Ureter (tissue), 1 donor: Measurements from ENCODE around the gene LGALS12. TPM values are rescaled to one million over a fixed set of nuclear protein-coding genes. Genes with fewer than 3 reads are reported as not detected.

Experiments
- DNase-seq: peaks from one replicate; pipeline ENCODE4 v3.0.0-alpha.2; 2020; ENCODE audit warnings: low spot score
- total RNA-seq: library from RNA; stranded (reverse); gene quantifications from one replicate; pipeline ENCODE4 v1.2.4, GENCODE V29; 2023
- donor health status: DM: yes; HTN: yes; CAD: no.

LGALS12 gene, protein sequence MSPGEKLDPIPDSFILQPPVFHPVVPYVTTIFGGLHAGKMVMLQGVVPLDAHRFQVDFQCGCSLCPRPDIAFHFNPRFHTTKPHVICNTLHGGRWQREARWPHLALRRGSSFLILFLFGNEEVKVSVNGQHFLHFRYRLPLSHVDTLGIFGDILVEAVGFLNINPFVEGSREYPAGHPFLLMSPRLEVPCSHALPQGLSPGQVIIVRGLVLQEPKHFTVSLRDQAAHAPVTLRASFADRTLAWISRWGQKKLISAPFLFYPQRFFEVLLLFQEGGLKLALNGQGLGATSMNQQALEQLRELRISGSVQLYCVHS
- not detected for total RNA-seq

DNA sequence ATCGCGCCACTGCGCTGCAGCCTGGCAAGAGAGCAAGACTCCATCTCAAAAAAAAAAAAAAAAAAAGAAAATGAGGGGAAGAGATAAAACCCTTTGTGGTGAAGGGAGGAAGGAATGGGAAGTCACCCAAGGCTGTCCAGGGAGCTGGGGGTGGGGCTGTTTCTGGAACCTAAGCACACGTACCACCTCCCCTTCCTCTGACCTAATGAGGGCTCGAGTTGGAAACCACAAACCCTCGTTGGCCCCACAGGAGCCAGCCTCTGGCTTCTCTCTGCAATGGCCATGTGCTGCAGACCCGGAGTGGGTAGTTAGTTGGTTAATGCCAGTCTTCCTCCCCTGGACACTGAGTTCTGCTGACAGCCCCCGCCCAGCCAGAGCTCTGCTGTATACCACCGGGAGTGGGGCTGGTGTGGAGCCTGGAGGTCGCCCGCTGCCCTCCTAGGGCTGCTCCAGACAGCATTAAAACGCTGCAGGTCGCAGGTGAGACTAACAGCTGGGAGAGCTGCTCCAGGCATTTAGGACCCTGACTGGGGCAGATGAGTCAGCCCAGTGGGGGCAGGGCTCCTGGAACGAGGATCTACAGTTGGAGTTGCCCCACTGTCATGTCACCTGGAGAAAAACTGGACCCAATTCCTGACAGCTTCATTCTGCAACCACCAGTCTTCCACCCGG is at the start of gene LGALS12:
TSS of gene LGALS12 (plus strand) at position 228 of the 672 bp plus-strand sequence. CDS start at position 603, 375 bp downstream.
- no peak for DNase-seq

DNA sequence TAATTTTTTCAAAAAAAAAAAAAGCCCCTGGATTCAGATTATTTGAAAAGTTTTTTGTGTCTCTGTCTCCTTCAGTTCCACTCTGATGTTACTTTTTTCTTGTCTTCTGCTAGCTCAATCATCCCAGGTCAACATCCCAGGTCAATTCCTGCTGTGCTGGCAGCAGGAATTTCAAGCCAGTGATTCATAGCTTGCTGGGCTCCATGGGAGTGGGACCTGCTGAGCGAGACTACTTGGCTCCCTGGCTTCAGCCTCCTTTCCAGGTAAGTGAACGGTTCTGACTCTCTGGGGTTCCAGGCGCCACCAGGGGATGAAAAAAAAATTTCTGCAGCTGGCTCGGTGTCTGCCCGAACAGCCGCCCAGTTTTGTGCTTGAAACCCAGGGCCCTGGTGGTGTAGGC is 46.3 kb upstream of the LGALS12 start:
- DNase-seq: no peak

DNA sequence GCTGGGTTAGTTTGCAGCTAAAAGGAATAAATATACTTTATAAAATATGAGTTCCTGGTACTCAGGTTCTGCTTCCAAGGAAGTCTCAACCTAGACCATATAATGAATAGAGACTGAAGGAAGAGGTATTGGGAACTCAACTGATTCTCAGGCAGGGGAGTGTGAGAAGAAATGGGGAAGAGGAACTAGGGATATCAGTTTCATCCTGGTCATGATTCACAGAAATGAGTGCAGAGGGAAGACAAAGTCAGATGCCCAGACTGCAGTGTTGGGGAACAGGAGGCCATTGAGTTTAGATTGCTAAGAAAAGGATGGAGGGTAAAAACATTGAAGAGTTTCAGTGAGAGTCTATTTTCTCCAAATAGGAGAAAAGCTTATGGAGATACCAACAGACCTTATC is 43.7 kb upstream of the LGALS12 start:
- no peak for DNase-seq

DNA sequence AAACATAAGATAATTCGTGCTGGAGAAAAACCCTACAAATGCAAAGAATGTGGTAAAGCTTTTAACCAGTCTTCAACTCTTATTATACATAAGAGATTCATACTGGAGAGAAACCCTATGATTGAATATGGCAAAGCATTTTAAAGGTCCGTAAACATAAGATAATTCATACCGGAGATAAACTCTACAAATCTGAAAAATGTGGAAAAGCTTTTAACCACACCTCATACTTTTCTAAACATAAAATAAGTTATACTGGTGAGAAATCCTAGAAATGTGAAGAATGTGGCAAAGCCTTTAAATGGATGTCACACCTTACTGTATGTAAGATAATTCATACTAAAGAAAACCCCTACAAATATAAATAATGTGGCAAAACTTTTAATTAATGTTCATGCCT is 35.6 kb upstream of the LGALS12 start:
- DNase-seq: no peak

DNA sequence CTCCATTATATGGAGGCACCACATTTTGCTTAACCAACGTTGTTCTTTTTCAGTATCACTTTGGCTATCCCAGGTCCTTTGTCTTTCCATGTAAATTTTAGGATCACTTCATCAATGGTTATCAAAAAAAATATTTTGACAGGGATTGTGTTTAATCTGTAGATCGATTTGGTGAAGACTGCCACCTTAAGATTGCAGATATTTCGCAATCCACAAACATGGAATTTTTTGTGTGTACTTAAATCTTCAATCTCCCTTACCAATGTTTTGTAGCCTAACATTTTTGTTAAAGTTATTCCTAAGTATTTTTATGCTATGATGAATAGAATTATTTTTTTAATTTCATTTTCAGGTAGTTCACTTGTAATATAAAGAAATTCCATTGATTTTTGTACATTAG is 33.5 kb upstream of the LGALS12 start:
- DNase-seq: no peak

DNA sequence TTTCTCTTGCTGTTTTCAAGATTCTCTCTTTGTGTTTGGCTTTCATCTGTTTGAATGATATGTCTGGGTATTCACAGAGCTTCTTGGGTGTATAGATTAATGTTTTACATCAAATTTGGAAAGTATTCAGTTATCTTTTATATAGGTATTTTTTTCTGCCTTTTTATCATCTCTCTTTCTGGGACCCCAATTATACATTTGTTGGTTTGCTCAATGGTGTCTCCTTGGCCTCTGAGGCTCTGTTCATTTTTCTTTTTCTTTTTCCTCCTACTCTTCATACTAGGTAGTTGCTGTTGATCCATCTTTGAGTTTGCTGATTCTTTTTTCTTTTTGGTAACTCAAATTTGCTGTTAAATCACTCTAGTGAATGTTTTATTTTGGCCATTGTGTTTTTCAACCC is 29.3 kb upstream of the LGALS12 start:
- no peak for DNase-seq

DNA sequence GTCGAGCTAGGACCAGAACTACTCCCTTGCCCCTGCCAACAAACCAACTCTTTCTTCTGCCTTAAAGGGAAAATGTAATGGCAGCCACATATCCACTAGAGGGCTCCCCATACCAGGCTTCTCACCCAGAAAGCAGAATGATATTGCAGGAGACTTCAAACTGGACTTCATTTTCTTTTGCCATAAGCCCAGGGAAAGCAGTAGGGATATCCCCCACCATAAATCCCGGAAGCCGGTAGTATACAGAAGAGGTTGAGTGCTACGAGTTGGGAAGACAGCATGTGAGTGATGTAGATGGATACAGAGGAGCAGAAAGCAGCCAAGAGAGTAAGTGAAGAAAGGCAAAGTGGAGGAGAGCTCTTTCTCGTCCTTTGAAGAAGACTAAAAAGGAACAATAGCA is 27.0 kb upstream of the LGALS12 start:
- DNase-seq: peak; percentile 70

DNA sequence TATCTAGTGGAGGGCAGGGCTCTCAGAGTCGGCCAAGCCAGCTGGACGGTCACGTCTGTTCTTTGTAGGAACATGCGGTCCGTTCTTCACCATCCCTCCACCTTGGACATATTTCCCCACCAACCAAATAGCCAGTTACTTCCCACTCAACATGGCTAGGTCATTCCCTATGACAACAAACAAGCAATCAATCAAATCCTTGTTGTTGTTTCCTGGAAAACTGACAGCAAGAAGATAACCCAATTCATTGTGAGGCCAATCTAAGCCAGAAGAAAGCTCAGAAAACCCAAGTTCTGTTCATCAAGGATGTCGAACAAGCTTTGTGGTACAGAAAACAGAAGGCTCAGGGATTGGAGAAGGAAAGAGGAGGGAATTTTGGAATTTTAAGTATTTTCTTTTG is 25.8 kb upstream of the LGALS12 start:
- no peak for DNase-seq

DNA sequence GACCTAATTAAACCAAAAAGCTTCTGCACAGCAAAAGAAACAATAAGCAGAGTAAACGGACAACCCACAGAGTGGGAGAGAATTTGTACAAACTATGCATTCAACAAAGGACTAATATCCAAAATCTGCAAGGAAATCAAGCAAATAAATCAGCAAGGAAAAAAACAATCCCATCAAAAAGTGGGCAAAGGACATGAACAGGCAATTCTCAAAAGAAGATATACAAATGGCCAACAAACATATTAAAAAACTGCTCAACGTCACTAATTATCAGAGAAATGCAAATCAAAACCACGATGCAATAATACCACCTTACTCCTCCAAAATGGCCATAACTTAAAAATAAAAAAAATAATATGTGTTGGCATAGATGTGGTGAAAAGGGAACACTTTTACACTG is 20.1 kb upstream of the LGALS12 start:
- no peak for DNase-seq

DNA sequence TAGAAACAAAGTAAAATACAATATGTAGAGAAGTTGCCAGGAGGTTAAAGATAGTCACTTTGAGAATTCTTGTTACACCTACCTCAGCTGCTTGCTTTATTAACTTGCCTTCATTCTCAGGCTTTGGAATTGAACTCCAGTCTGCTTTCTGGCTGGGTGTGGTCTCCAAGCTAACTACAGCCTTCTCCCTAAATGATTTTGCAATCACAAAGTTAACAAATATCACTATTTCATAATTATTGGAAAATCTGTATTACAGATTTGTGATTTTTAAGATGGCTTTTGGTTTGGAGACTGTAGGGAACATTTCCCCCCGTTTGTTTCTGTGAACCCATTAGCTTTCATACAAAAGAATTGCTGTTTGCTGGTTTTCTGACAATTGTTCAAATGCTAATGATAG is 17.1 kb upstream of the LGALS12 start:
- DNase-seq: no peak

DNA sequence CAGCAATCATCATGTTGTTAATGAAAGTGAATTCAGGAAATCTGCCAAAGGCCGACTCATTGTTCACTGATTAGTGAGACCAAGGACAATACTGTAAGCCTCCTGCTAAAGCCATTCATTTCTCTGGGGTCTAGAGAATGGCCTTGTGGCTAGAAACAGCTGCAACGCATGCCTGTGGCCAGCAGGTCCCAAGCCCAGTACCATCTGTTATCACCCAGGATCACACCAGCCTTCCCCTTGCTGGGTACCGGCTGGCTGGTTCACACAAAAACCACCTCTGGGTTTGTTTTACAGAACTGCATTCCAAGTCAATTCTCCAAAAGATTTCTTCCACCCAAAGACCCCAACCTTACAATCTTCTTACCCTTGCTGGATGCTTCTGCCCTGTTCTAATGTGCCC is 16.0 kb upstream of the LGALS12 start:
- no peak for DNase-seq

DNA sequence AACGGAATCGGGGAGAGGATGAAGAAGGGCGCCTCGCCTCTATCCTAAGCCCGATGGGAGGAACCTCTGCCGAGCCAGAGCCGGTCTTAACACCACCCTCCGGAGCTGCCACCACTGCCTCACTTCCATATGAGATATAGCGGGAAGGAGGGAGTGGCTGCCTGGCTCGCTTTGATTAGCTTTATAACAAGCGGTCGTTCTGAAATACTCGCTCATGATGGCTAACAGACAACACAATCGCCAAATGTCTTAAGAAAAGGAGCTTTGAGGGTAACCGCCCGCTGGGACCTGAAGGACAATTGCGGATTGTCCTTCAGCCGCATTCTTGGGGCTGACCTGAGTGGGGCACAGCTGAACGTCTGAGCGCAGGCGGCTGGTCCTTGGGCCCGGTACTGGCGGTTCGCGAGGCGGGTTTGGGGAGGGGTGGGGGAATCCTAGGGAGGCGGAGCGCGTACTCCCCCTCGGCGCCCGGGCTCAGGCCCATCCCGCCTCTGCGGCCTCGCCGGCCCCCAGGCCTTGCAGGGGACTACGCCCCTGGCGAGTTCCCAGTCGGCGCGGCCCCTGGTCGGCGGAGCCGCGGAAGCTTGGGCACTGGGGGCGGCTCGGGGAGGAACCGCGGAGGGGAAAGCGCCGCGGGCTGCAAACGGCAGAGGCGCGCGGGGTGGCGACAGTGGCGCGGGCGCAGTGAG is 15.2 kb upstream of the LGALS12 start, which contains the start of gene PLAAT5:
TSS of gene PLAAT5 (minus strand) at position 617 of the 689 bp plus-strand sequence. CDS start at position 484, 133 bp downstream.
- DNase-seq: peak; percentile 59

DNA sequence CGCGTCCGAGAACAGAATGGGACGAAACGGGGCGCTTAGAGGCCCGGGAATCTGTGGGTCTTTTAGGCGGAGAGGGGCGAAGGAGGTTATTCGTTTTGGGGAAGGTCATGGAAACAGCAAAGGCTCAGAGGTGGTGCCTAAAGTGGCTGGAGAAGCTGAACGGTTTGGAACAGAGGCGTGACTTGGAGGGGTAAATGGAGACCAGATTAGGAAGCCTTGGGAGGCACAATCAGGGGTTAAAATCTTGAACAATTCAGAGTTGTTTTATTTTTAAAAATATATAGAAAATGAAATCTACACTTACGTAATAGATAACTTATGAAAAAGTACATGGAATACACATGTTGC is 14.7 kb upstream of the LGALS12 start:
- DNase-seq: no peak

DNA sequence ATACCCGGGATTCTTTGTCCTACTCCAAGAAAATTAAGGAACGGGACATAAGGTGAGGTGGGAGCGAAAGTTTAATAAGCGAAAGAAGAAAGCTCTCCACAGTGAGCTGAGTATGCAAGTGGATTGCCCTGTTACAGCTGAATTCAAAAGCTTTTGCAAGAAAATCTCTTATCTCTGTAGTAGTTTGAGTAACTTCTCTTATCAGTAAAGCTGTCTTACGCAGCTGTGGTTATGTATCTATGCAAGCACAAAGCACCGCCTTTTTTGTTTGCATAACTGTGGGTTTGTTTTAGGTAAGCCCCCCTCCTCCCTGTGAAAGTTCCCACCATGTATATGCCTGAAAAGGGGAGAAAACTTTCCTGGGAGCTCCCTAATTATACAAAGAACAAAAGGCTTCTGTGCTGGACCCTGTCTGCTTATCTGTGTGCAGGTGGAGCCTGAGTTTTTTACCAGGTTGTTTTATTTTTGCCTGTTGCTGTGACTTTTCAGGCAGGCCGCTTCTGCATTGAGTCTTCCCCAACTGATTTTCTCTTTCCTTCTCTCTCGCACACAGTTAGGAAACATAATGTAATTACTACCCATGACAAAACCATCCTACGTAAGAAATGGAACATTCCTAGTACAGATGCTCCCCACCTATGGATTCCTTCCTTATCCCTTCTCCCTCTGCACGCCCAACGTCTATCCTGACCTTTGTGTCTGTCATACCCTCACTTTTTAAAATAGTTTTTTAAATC is 14.1 kb upstream of the LGALS12 start:
- no peak for DNase-seq

DNA sequence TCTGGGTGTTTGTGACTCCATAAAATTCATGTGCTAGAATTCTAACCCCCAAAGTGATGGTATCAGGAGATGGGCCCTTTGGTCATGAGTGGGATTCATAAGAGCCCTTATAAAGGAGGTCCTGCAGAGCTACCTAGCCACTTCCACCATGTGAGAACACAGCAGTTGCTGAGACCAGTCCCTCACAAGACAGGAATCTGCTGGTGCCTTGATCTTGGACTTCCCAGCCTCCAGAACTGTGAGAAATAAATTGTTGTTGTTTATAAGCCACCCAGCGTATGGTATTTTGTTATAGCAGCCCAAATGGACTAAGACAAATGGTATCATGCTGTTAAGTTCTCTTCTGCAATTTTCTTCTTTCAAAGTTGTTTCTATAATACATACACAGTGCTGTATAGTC is 13.4 kb upstream of the LGALS12 start:
- no peak for DNase-seq

DNA sequence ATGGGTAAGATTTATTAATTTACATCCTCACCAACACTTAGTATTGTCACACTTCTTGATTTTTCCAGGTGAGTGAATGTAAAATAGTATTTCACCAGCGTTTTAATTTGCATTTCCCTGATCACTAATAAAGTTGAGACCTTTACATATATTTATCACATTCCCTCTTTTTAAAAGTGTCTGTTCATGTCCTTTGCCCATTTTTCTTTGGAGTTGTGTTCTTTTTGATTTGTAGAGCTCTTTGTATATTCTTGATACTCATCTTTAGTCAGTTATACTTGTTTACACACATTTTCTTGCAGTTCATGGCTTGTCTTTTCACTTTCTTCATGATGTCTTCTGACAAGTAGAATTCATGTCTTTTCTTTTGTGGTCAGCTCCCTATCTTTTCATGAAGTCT is 12.8 kb upstream of the LGALS12 start:
- DNase-seq: no peak

DNA sequence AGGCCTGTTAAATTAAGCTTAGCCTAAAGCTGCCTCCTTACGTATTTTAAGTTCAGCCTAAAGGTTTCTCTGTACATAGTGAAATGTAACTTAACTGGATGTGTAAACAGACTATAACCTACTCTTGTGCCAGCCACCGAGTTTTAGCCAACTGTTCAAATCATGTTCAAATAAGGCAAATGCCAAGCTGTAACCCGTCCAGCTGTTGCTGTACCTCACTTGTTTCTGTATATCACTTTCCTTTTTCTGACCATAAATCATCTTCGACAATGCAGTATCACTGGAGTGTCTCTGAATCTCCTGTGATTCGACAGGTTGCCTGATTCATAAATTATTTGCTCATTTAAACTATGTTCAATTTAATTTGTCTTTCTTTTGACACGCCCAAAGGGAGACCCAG is 10.9 kb upstream of the LGALS12 start:
- no peak for DNase-seq

DNA sequence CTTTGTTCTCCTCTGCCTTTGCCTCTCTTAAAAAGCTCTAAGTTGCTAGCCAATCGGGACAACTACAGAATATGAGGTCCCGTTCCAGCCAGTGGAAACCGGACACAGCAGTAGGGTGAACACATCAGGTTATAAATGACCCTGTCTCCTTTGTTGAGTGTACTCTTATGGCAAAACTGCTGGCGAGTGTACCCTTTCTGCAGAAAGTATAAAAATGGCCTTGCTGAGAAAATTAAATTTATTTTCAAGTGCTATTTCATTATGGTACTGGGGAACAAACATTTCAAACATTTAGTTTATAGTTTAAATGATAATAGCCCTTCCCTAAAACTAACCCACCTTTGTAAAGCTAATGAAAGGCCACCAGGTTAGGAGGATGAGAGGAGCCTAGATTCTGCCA is 6.0 kb upstream of the LGALS12 start:
- no peak for DNase-seq

DNA sequence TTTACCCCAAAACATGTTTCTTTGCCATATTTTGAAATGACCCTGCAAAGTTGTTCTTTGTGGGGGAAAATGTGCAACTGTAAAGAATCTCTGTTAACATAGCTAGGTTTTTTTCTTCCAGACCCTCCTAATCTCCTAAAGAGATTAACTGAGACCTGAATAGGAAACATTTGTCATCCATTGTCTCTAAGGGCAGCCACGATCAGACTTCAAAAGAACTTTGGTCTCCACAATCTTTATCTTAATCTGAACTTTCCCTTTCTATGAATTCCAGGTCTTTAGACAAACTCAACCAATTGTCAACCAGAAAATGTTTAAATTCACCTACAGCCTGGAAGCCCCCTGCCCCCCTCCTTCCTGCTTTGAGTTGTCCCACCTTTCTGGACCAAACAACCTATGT is 4.6 kb upstream of the LGALS12 start:
- DNase-seq: no peak

DNA sequence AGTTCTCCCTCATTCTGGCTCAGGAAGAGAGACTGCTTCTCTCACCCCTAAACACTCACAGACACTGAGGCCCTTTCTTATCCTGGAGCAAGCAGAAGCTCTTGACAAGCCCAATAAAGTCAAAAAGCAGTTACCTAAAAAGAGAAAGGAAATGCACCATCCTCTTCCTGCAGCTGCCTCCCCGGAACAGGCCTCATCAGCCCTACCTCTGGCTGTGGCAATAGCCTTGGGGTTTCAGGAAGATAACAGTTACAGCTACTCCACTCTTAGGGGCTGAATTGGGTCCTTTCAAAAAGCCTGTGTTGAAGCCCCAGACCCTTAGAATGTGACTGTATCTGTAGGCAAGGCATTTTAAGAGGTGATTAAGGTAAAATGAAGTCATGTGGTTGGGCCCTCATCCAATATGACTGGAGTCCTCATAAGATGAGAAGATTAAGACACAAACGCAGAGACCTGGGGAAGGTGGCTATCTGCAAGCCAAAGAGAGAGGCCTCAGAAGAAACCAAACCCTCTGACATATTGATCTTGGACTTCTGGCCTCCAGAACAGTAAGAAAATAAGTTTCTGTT is 3.5 kb upstream of the LGALS12 start:
- DNase-seq: no peak

DNA sequence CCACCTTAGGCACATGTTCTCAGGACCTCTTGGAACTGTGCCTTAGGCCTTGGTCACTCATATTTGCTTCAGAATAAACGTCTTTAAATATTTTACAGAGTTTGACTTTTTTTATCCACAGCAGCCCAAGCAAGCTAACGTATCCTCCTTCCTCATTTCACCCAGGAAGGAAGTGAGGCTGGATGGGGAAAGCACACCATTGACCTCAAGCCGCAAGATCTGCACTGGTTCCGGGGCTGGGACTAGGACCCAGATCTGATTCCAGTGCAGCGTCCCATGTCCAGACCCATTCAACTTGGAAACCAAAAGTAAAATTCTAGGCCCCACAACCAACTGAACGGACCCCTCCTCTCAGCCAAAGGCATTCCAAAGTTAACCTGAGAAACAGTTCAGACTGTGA is 2.4 kb upstream of the LGALS12 start:
- DNase-seq: no peak

DNA sequence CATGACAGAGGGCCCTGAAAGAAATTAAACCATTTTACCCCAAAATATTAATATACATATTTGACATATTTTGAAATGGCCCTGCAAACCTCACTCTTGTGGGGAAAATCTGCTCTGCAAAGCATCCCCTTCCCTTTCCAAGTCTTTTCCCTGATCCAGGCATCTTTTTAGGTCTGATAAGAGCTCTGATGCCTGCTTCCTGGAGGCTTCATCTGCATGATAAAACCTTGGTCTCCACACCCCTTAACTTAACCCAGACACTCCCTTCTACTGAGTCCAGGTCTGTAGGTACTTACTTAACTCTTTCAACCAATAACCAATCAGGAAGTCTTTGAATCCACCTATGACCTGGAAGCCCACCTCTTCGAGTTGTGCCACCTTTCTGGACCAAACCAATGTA is 1.8 kb upstream of the LGALS12 start:
- DNase-seq: no peak
